H9 (cell line): Measurements from ENCODE around the gene CCDC51. TPM values are rescaled to one million over a fixed set of nuclear protein-coding genes. Genes with fewer than 3 reads are reported as not detected.
A peak's percentile ranks its signal among the peaks of the same experiment; 100 is the strongest.

ENCODE experiments used
- DNase-seq: peaks from one replicate; pipeline ENCODE4 v3.0.0-alpha.2; 2017
- H2AFZ ChIP-seq: one replicate; pipeline ENCODE4 v1.6.1; 2013; ENCODE audit warnings: mild to moderate bottlenecking, low read length, control low read depth, moderate library complexity
- H2AK5ac ChIP-seq: 2 replicates; pipeline ENCODE4 v1.6.1; 2013; ENCODE audit warnings: low read length, control low read depth, mixed read lengths; ENCODE audit not compliant: insufficient read length
- H2BK120ac ChIP-seq: one replicate; pipeline ENCODE4 v1.6.1; 2013; ENCODE audit warnings: low read depth, mild to moderate bottlenecking, low read length, control low read depth, inconsistent platforms; ENCODE audit not compliant: poor library complexity, severe bottlenecking
- H2BK12ac ChIP-seq: 2 replicates; pipeline ENCODE4 v1.6.1; 2013; ENCODE audit warnings: low read length, control low read depth, mixed read lengths, low read depth; ENCODE audit not compliant: insufficient read length
- H2BK15ac ChIP-seq: 2 replicates; pipeline ENCODE4 v1.6.1; 2013; ENCODE audit warnings: low read depth, low read length, control low read depth
- H2BK20ac ChIP-seq: one replicate; pipeline ENCODE4 v1.6.1; 2013; ENCODE audit warnings: low read depth, mild to moderate bottlenecking, low read length, control low read depth, inconsistent platforms; ENCODE audit not compliant: poor library complexity, severe bottlenecking
- H2BK5ac ChIP-seq: 2 replicates; pipeline ENCODE4 v1.6.1; 2013; ENCODE audit warnings: low read length, control low read depth, mixed read lengths; ENCODE audit not compliant: insufficient read length
- H3K14ac ChIP-seq: 2 replicates; pipeline ENCODE4 v1.6.1; 2013; ENCODE audit warnings: low read length, control low read depth; ENCODE audit not compliant: insufficient read depth
- H3K18ac ChIP-seq: 2 replicates; pipeline ENCODE4 v1.6.1; 2013; ENCODE audit warnings: low read depth, mild to moderate bottlenecking, mixed read lengths, low read length, control low read depth; ENCODE audit not compliant: insufficient read length
- H3K23ac ChIP-seq: 2 replicates; pipeline ENCODE4 v1.6.1; 2013; ENCODE audit warnings: low read length, control low read depth, mixed read lengths, low read depth; ENCODE audit not compliant: insufficient read length
- H3K23me2 ChIP-seq: 2 replicates; pipeline ENCODE4 v1.6.1; 2013; ENCODE audit warnings: low read depth, mild to moderate bottlenecking, mixed read lengths, low read length, control low read depth; ENCODE audit not compliant: insufficient read length, poor library complexity, severe bottlenecking
- H3K27ac ChIP-seq: 2 replicates; pipeline ENCODE4 v1.5.1; 2013; ENCODE audit warnings: low read length, control low read depth, mixed read lengths, low read depth; ENCODE audit not compliant: insufficient read length
- H3K27me3 ChIP-seq: 2 replicates; pipeline ENCODE4 v1.6.1; 2013; ENCODE audit warnings: low read length, control low read depth, inconsistent platforms; ENCODE audit not compliant: insufficient read depth
- H3K4ac ChIP-seq: 2 replicates; pipeline ENCODE4 v1.6.1; 2013; ENCODE audit warnings: low read depth, mild to moderate bottlenecking, control low read depth, inconsistent platforms, low read length, moderate library complexity
- H3K4me1 ChIP-seq: 2 replicates; pipeline ENCODE4 v1.6.1; 2013; ENCODE audit warnings: low read length, control low read depth, inconsistent platforms; ENCODE audit not compliant: insufficient read depth
- H3K4me2 ChIP-seq: 2 replicates; pipeline ENCODE4 v1.6.1; 2013; ENCODE audit warnings: low read length, control low read depth, mixed read lengths; ENCODE audit not compliant: insufficient read length, insufficient read depth
- H3K56ac ChIP-seq: 2 replicates; pipeline ENCODE4 v1.6.1; 2013; ENCODE audit warnings: low read depth, mild to moderate bottlenecking, mixed read lengths, low read length, control low read depth; ENCODE audit not compliant: insufficient read length
- H3K79me1 ChIP-seq: 2 replicates; pipeline ENCODE4 v1.6.1; 2013; ENCODE audit warnings: low read depth, mild to moderate bottlenecking, moderate library complexity, low read length, control low read depth, inconsistent platforms; ENCODE audit not compliant: insufficient read depth, poor library complexity, severe bottlenecking
- H3K79me2 ChIP-seq: 2 replicates; pipeline ENCODE4 v1.6.1; 2013; ENCODE audit warnings: low read length, control low read depth, inconsistent platforms; ENCODE audit not compliant: insufficient read depth
- H3K9ac ChIP-seq: 2 replicates; pipeline ENCODE4 v1.6.1; 2013; ENCODE audit warnings: low read length, control low read depth, mixed read lengths; ENCODE audit not compliant: insufficient read length; ENCODE audit errors: extremely low read depth
- H3K9me3 ChIP-seq: one replicate; pipeline ENCODE4 v1.6.1; 2013; ENCODE audit warnings: low read depth, low read length, inconsistent platforms; ENCODE audit not compliant: control insufficient read depth
- H3T11ph ChIP-seq: one replicate; pipeline ENCODE4 v1.6.1; 2013; ENCODE audit warnings: mild to moderate bottlenecking, low read length, control low read depth, inconsistent platforms
- H4K20me1 ChIP-seq: one replicate; pipeline ENCODE4 v1.6.1; 2013; ENCODE audit not compliant: control insufficient read depth, insufficient read length, insufficient read depth
- H4K5ac ChIP-seq: 2 replicates; pipeline ENCODE4 v1.6.1; 2013; ENCODE audit warnings: low read depth, mild to moderate bottlenecking, mixed read lengths, low read length, control low read depth; ENCODE audit not compliant: insufficient read length
- H4K8ac ChIP-seq: replicated peaks from 2 replicates; pipeline ENCODE4 v1.6.1; 2013; ENCODE audit warnings: low read length, control low read depth, mixed read lengths, low read depth; ENCODE audit not compliant: insufficient read length
- H4K91ac ChIP-seq: 2 replicates; pipeline ENCODE4 v1.6.1; 2013; ENCODE audit warnings: low read depth, mild to moderate bottlenecking, moderate library complexity, mixed read lengths, low read length, control low read depth; ENCODE audit not compliant: insufficient read length
- H3K27ac Mint-ChIP-seq, 3 experiments: 2 replicates in 2 of 3; 3 replicates in 1 of 3; pipeline ENCODE4 v1.8.0; 2020 to 2021; ENCODE audit warnings: mixed read lengths in 3 of 3, mild to moderate bottlenecking in 1 of 3, moderate library complexity in 1 of 3
- H3K27me3 Mint-ChIP-seq: 2 replicates; pipeline ENCODE4 v1.8.0; 2021; ENCODE audit warnings: low read depth, mild to moderate bottlenecking, moderate library complexity, mixed read lengths
- H3K36me3 Mint-ChIP-seq, 3 experiments: 2 replicates in 2 of 3; 3 replicates in 1 of 3; pipeline ENCODE4 v1.8.0; 2020 to 2021; ENCODE audit warnings: low read depth in 3 of 3, mixed read lengths in 3 of 3; ENCODE audit not compliant: insufficient read depth in 1 of 3
- H3K4me1 Mint-ChIP-seq, 2 experiments: 2 replicates each; pipeline ENCODE4 v1.8.0; 2020; ENCODE audit warnings: mixed read lengths in 2 of 2
- H3K4me3 Mint-ChIP-seq, 2 experiments: 2 replicates in 1 of 2; 3 replicates in 1 of 2; pipeline ENCODE4 v1.8.0; 2020 to 2021; ENCODE audit warnings: mild to moderate bottlenecking in 2 of 2, mixed read lengths in 2 of 2, moderate library complexity in 1 of 2
- H3K9me3 Mint-ChIP-seq, 2 experiments: 2 replicates in 1 of 2; 3 replicates in 1 of 2; pipeline ENCODE4 v1.8.0; 2020; ENCODE audit warnings: mild to moderate bottlenecking in 2 of 2, mixed read lengths in 2 of 2, moderate library complexity in 1 of 2
- CTCF ChIP-seq: fragments of 200-600 bp; sonication (generic); conservative IDR thresholded peaks from 3 replicates; pipeline ENCODE4 v1.8.0; 2021; ENCODE audit warnings: antibody characterized with exemption, mild to moderate bottlenecking
- WGBS: extraction: QIAGEN DNeasy Blood & Tissue Kit; methylation state at CpG from one replicate; pipeline ENCODE4 v1.1.7; 2013; ENCODE audit warnings: missing lambda C conversion rate, low lambda C conversion rate, mixed read lengths; ENCODE audit not compliant: insufficient read length; ENCODE audit errors: extremely low coverage; 5-methylcytosine and 5-hydroxymethylcytosine counted together
- total RNA-seq: library from RNA; stranded (reverse); gene quantifications from 2 replicates; pipeline ENCODE4 v1.2.1, GENCODE V29; 2021

Gene CCDC51
- total RNA-seq, 1 experiment from 2014 or later = 20.0 TPM

- Histone ChIP-seq H4K8ac (no peak overlapping the region), H3K79me1 (no peaks in the 10 kb centered on the region), H3K4ac (no peak overlapping the region), H3K18ac (no peak overlapping the region), H3K23me2 (no peaks in the 10 kb centered on the region), H2AK5ac (no peak overlapping the region), H4K20me1 (no peaks in the 10 kb centered on the region), H3K4me2 (no peak overlapping the region), H2BK12ac (no peak overlapping the region), H2BK15ac (no peak overlapping the region), H3K23ac (no peak overlapping the region), H3T11ph (no peak overlapping the region), H2BK20ac (no peak overlapping the region), H3K9ac (no peak overlapping the region), H2AFZ (no peak overlapping the region), H3K14ac (no peak overlapping the region), H3K4me1 (peaks cover 7% of the 10 kb centered on the region; the same call in 1 of the 2 replicates), H4K91ac (no peak overlapping the region), H3K9me3 (no peaks in the 10 kb centered on the region), H3K27me3 (no peaks in the 10 kb centered on the region), H3K27ac (no peak overlapping the region), H3K56ac (no peak overlapping the region), H2BK5ac (no peak overlapping the region), H4K5ac (no peak overlapping the region), H2BK120ac (no peak overlapping the region), H3K79me2 (no peaks in the 10 kb centered on the region)
- peaks cover 5 to 6% (median 6%) of the 10 kb centered on the region in 3 experiments; a peak in 6 of 7 replicates for H3K36me3 Mint-ChIP-seq
- no peaks in the 10 kb centered on the region for H3K27me3 Mint-ChIP-seq
- no peak for DNase-seq
- H3K4me3 Mint-ChIP-seq = no peak overlapping the region
- H3K4me1 Mint-ChIP-seq = peaks cover 40 to 42% of the 10 kb centered on the region in 2 experiments
- TF ChIP-seq CTCF = no peak
- no peaks in the 10 kb centered on the region for H3K9me3 Mint-ChIP-seq
- peak overlapping the region in 2 of 3 experiments; percentile 75 to 82; a peak in 4 of 7 replicates for H3K27ac Mint-ChIP-seq
- WGBS = no CpG with 5 or more reads among the region's 9 CpGs
Measured at GRCh38 chr3:48477959-48478520, 38.1 kb upstream of the CCDC51 start.
